ENCODE data around the gene PLXNA2.

Gene PLXNA2

GRCh38 chr1:208034135-208034534 lies 210.0 kb downstream of the PLXNA2 start:
- DNase-seq: no peak

- no peak for DNase-seq
Measured at GRCh38 chr1:208033236-208033635, 210.9 kb downstream of the PLXNA2 start.

GRCh38 chr1:208031932-208032320 lies 212.3 kb downstream of the PLXNA2 start:
- no peak for DNase-seq

GRCh38 chr1:208031316-208031931 lies 212.8 kb downstream of the PLXNA2 start:
- no peak for DNase-seq

GRCh38 chr1:208030288-208031091 lies 213.7 kb downstream of the PLXNA2 start:
- no peak for DNase-seq

- DNase-seq: no peak
Measured at GRCh38 chr1:208029381-208030287, 214.6 kb downstream of the PLXNA2 start.

- DNase-seq: no peak
Measured at GRCh38 chr1:208028526-208028925, 215.7 kb downstream of the PLXNA2 start.

- DNase-seq: no peak
Measured at GRCh38 chr1:208027861-208028260, 216.3 kb downstream of the PLXNA2 start.

GRCh38 chr1:208026880-208027438 lies 217.2 kb downstream of the PLXNA2 start:
- no peak for DNase-seq

GRCh38 chr1:208025031-208025430 lies 219.2 kb downstream of the PLXNA2 start:
- no peak for DNase-seq

GRCh38 chr1:208024406-208024805 lies 219.8 kb downstream of the PLXNA2 start:
- no peak for DNase-seq

- no peak for DNase-seq
Measured at GRCh38 chr1:208019257-208019656, 224.9 kb downstream of the PLXNA2 start.

GRCh38 chr1:208015255-208015654 lies 228.9 kb downstream of the PLXNA2 start:
- DNase-seq: no peak

- DNase-seq: no peak
Measured at GRCh38 chr1:208013210-208013609, 231.0 kb downstream of the PLXNA2 start.

GRCh38 chr1:208012721-208013120 lies 231.5 kb downstream of the PLXNA2 start:
- no peak for DNase-seq

GRCh38 chr1:208010487-208011071 lies 233.6 kb downstream of the PLXNA2 start:
- no peak for DNase-seq

- no peak for DNase-seq
Measured at GRCh38 chr1:208009706-208010444, 234.3 kb downstream of the PLXNA2 start.

GRCh38 chr1:208009303-208009702 lies 234.9 kb downstream of the PLXNA2 start:
- no peak for DNase-seq

- no peak for DNase-seq
Measured at GRCh38 chr1:208008534-208008933, 235.7 kb downstream of the PLXNA2 start.

GRCh38 chr1:208007938-208008342 lies 236.2 kb downstream of the PLXNA2 start:
- no peak for DNase-seq

GRCh38 chr1:208007319-208007937 lies 236.8 kb downstream of the PLXNA2 start:
- no peak for DNase-seq

Measured in SIG-M5 (cell line).